ENCODE data around the gene SLX4. TPM values are rescaled to one million over a fixed set of nuclear protein-coding genes. Genes with fewer than 3 reads are reported as not detected.

Gene SLX4
- total and polyA plus RNA-seq, 9 of the 15 experiments (the other 6 are each of a cell fraction or from before 2014, with no cell fraction given): 0.29 to 7.9 (median 3.8) TPM

GRCh38 chr16:3589001-3589400 lies 22.4 kb downstream of the SLX4 start:
- FAIRE-seq: no peak
- peaks cover 4% of the 10 kb centered on the region for H3K9me1 ChIP-seq (ENCODE audit: control insufficient read depth, insufficient read depth, low read length)
- BruUV-seq (replicated peaks): no TSS peak
- ChIA-PET CTCF (ENCODE audit: low intra/inter-chr PET ratio) (no interaction called here), POLR2A (interaction anchor here (0.7 kb wide), 1 partner anchor 10 kb away, joined by 3 read pairs; no protein-coding TSS in a partner anchor)
- peaks cover 9% of the 10 kb centered on the region; the same call in 1 of the 3 replicates for H3K36me3 ChIP-seq (ENCODE audit: control insufficient read depth, insufficient read depth, low read length)
- no peaks in the 10 kb centered on the region for H3K79me2 ChIP-seq (ENCODE audit: control insufficient read depth, insufficient read depth, low read length)
- no peak for DNase-seq (ENCODE audit: extremely low read depth in 1 of 4, low spot score in 3 of 4)
- WGBS (ENCODE audit: insufficient coverage, low coverage, missing lambda C conversion rate): 93% methylated on average over 16 of the region's 22 CpGs
- H2AFZ ChIP-seq (ENCODE audit: low read depth, low read length): no peak overlapping the region
- in situ Hi-C loops (cut with MboI) (no loop called here), intact Hi-C loops (cut with micrococcal nuclease) (no loop called here)
- no peak overlapping the region for H3K4me3 ChIP-seq
- no peak overlapping the region for H3K27ac ChIP-seq (ENCODE audit: extremely low read depth, low read depth, low read length)
- no peaks in the 10 kb centered on the region for H3K27me3 ChIP-seq (ENCODE audit: control insufficient read depth in 2 of 2, insufficient read depth in 2 of 2, low read length in 2 of 2)
- TF ChIP-seq ZNF785 (CRISPR knock-in tag; IDR thresholded peaks at IDR 0.05) (no peak), ZBTB7A (IDR thresholded peaks at IDR 0.05; ENCODE audit: borderline replicate concordance, control insufficient read depth, low read depth, low read length) (0 out of 2 replicates have a peak, but pooled peaks have one; percentile 14)
- H3K9me3 ChIP-seq (replicated peaks; ENCODE audit: control insufficient read depth, insufficient read depth, low read depth, low read length): no peaks in the 10 kb centered on the region
- peak overlapping the region; percentile 24; the same call in 1 of the 2 replicates for H3K4me2 ChIP-seq (ENCODE audit: insufficient read depth, low read length)
- ATAC-seq: no peak
- H4K20me1 ChIP-seq (replicated peaks; ENCODE audit: control insufficient read depth, insufficient read depth, low read length): no peaks in the 10 kb centered on the region
- H3K4me1 ChIP-seq (replicated peaks in 1 of 2; ENCODE audit: control insufficient read depth in 2 of 2, insufficient read depth in 2 of 2, low read length in 2 of 2): peaks cover 10 to 26% of the 10 kb centered on the region in 2 experiments; a peak in 4 of 5 replicates
- peak overlapping the region; percentile 28 to 85; a peak in 3 of 4 replicates for H3K9ac ChIP-seq (ENCODE audit: insufficient read depth in 1 of 2, low read depth in 2 of 2, low read length in 2 of 2)

- WGBS (ENCODE audit: insufficient coverage, low coverage, missing lambda C conversion rate): 78% methylated on average over 10 of the region's 15 CpGs
- Histone ChIP-seq H3K36me3 (ENCODE audit: control insufficient read depth, insufficient read depth, low read length) (peaks cover 17% of the 10 kb centered on the region; the same call in 2 of the 3 replicates), H3K4me2 (ENCODE audit: insufficient read depth, low read length) (no peak overlapping the region), H3K27me3 (ENCODE audit: control insufficient read depth in 2 of 2, insufficient read depth in 2 of 2, low read length in 2 of 2) (no peaks in the 10 kb centered on the region), H4K20me1 (replicated peaks; ENCODE audit: control insufficient read depth, insufficient read depth, low read length) (no peaks in the 10 kb centered on the region), H3K27ac (ENCODE audit: extremely low read depth, low read depth, low read length) (no peak overlapping the region), H3K9me3 (replicated peaks; ENCODE audit: control insufficient read depth, insufficient read depth, low read depth, low read length) (no peaks in the 10 kb centered on the region), H3K9me1 (ENCODE audit: control insufficient read depth, insufficient read depth, low read length) (peaks cover 4% of the 10 kb centered on the region), H2AFZ (ENCODE audit: low read depth, low read length) (no peak overlapping the region), H3K4me1 (replicated peaks in 1 of 2; ENCODE audit: control insufficient read depth in 2 of 2, insufficient read depth in 2 of 2, low read length in 2 of 2) (peaks cover 10 to 26% of the 10 kb centered on the region in 2 experiments; a peak in 4 of 5 replicates), H3K9ac (ENCODE audit: insufficient read depth in 1 of 2, low read depth in 2 of 2, low read length in 2 of 2) (peak overlapping the region in 1 of 2 experiments; percentile 20; a peak in 1 of 4 replicates), H3K79me2 (ENCODE audit: control insufficient read depth, insufficient read depth, low read length) (no peaks in the 10 kb centered on the region), H3K4me3 (no peak overlapping the region)
- no TSS peak for BruUV-seq (replicated peaks)
- ChIA-PET POLR2A (interaction anchor here (0.6 to 1.4 kb wide), 4 partner anchors 11 to 367 kb away, joined by 3 to 8 read pairs (median 4); no protein-coding TSS in a partner anchor), CTCF (ENCODE audit: low intra/inter-chr PET ratio) (no interaction called here)
- no peak for FAIRE-seq
- no peak for ATAC-seq
- intact Hi-C loops (cut with micrococcal nuclease) (no loop called here), in situ Hi-C loops (cut with MboI) (no loop called here)
- no peak for DNase-seq (ENCODE audit: extremely low read depth in 1 of 4, low spot score in 3 of 4)
- TF ChIP-seq JUND (IDR thresholded peaks at IDR 0.05; ENCODE audit: borderline replicate concordance, low read depth, low read length) (no peak), JUND (tag; IDR thresholded peaks at IDR 0.05; ENCODE audit: borderline replicate concordance, low read depth, low read length) (no peak), ZNF277 (CRISPR knock-in tag; IDR thresholded peaks at IDR 0.05; ENCODE audit: borderline replicate concordance) (no peak), ZNF561 (CRISPR knock-in tag; conservative IDR thresholded peaks at IDR 0.05) (no peak), ZNF280A (IDR thresholded peaks at IDR 0.05; ENCODE audit: low read depth, partially characterized antibody) (no peak), MAZ (CRISPR knock-in tag; conservative IDR thresholded peaks at IDR 0.05 in 1 of 2, IDR thresholded peaks at IDR 0.05 in 1 of 2) (no peak), MBD1 (CRISPR knock-in tag; IDR thresholded peaks at IDR 0.05) (no peak)
Observed at GRCh38 chr16:3587547-3588110, 23.8 kb downstream of the SLX4 start.
